SK-N-SH (cell line): ENCODE results near the gene WDR7. TPM values are rescaled to one million over a fixed set of nuclear protein-coding genes. Genes with fewer than 3 reads are reported as not detected.

ENCODE experiments used
- CTCF ChIA-PET: fragments of 300-600, 350-600 bp; formaldehyde crosslinking; extraction: SDS; loops from one replicate; lab custom pipeline; 2021; lab: Yijun Ruan, JAX
- POLR2A ChIA-PET: fragments of 350-600 bp; sonication (Branson Sonifier 250); formaldehyde crosslinking; extraction: SDS; loops from one replicate; lab custom pipeline; 2020; ENCODE audit warnings: antibody characterized with exemption, inconsistent platforms; lab: Yijun Ruan, JAX
- DNase-seq: peaks from one replicate; pipeline ENCODE4 v3.0.0; 2012
- H2AFZ ChIP-seq: fragments of 200-600 bp; sonication (generic); 2 replicates; pipeline ENCODE4 v1.8.1; 2016; ENCODE audit warnings: antibody characterized with exemption, mild to moderate bottlenecking, low read depth
- H3F3A ChIP-seq: fragments of 200-600 bp; sonication (generic); replicated peaks from 2 replicates; pipeline ENCODE3; 2016; ENCODE audit warnings: antibody characterized with exemption, mild to moderate bottlenecking; ENCODE audit not compliant: insufficient read depth
- H3K27ac ChIP-seq, 2 experiments: fragments of 200-500 bp in 1 of 2; fragments of 200-600 bp in 1 of 2; sonication (Bioruptor generic) in 1 of 2; sonication (generic), shearing (Covaris generic) in 1 of 2; 2 replicates each; pipeline versions ENCODE4 v1.5.1 to v1.6.1; 2014 to 2016; ENCODE audit warnings: low read depth in 2 of 2, inconsistent platforms in 1 of 2, low read length in 1 of 2, mild to moderate bottlenecking in 1 of 2, mixed read lengths in 1 of 2
- H3K27me3 ChIP-seq: fragments of 200-600 bp; sonication (generic), shearing (Covaris generic); 2 replicates; pipeline ENCODE4 v1.6.1; 2016; ENCODE audit warnings: mixed run types; ENCODE audit not compliant: insufficient read depth
- H3K36me3 ChIP-seq, 2 experiments: fragments of 200-500 bp in 1 of 2; fragments of 200-600 bp in 1 of 2; sonication (Bioruptor generic) in 1 of 2; sonication (generic) in 1 of 2; replicated peaks in 1 of 2; 2 replicates each; pipeline versions ENCODE3 to v1.5.1; 2014 to 2016; ENCODE audit warnings: low read length in 1 of 2, mild to moderate bottlenecking in 1 of 2; ENCODE audit not compliant: insufficient read depth in 2 of 2, control insufficient read depth in 1 of 2
- H3K4me1 ChIP-seq, 2 experiments: fragments of 200-500 bp in 1 of 2; fragments of 200-600 bp in 1 of 2; sonication (Bioruptor generic) in 1 of 2; sonication (generic), shearing (Covaris generic) in 1 of 2; 2 replicates each; pipeline versions ENCODE4 v1.5.1 to v1.6.1; 2014 to 2016; ENCODE audit warnings: low read depth in 1 of 2, low read length in 1 of 2, mixed run types in 1 of 2; ENCODE audit not compliant: insufficient read depth in 2 of 2, control insufficient read depth in 1 of 2
- H3K4me2 ChIP-seq: fragments of 200-600 bp; sonication (generic), shearing (Covaris generic); 2 replicates; pipeline ENCODE4 v1.6.1; 2017; ENCODE audit warnings: mixed run types
- H3K4me3 ChIP-seq, 2 experiments: fragments of 200-500 bp in 1 of 2; fragments of 200-600 bp in 1 of 2; sonication (Bioruptor generic) in 1 of 2; sonication (generic), shearing (Covaris generic) in 1 of 2; 2 replicates each; pipeline versions ENCODE4 v1.5.1 to v1.8.1; 2014 to 2016; ENCODE audit warnings: low read depth in 2 of 2, inconsistent platforms in 1 of 2, low read length in 1 of 2, mild to moderate bottlenecking in 1 of 2, mixed read lengths in 1 of 2, moderate library complexity in 1 of 2
- H3K79me2 ChIP-seq: fragments of 200-600 bp; sonication (generic); 2 replicates; pipeline ENCODE4 v1.8.1; 2017; ENCODE audit warnings: mild to moderate bottlenecking; ENCODE audit not compliant: insufficient read depth
- H3K9ac ChIP-seq: fragments of 200-600 bp; sonication (generic); 2 replicates; pipeline ENCODE4 v1.6.1; 2017; ENCODE audit warnings: mixed run types
- H3K9me2 ChIP-seq: fragments of 200-600 bp; sonication (generic); 2 replicates; pipeline ENCODE4 v1.6.1; 2017; ENCODE audit warnings: mixed run types
- H3K9me3 ChIP-seq: fragments of 200-600 bp; sonication (generic); 2 replicates; pipeline ENCODE4 v1.6.1; 2017; ENCODE audit warnings: mixed run types, mild to moderate bottlenecking, moderate library complexity
- H4K20me1 ChIP-seq: fragments of 200-600 bp; sonication (generic); 2 replicates; pipeline ENCODE4 v1.6.1; 2017; ENCODE audit warnings: mild to moderate bottlenecking, mixed run types; ENCODE audit not compliant: insufficient read depth
- EP300 ChIP-seq, 2 experiments: IDR thresholded peaks; 2 replicates each; pipeline versions ENCODE4 v1.4.0 to v1.6.1; 2012; ENCODE audit warnings: borderline replicate concordance in 1 of 2, low read depth in 1 of 2, low read length in 1 of 2
- EZH2phosphoT487 ChIP-seq: fragments of 200-600 bp; sonication (generic); IDR thresholded peaks from 2 replicates; pipeline ENCODE4 v1.6.1; 2017; ENCODE audit warnings: low read depth, mixed run types, mild to moderate bottlenecking, antibody characterized with exemption, moderate library complexity, borderline replicate concordance
- FOXJ3 ChIP-seq: sonication (generic); formaldehyde crosslinking; IDR thresholded peaks from 2 replicates; pipeline ENCODE4 v1.5.1; 2020; ENCODE audit warnings: mild to moderate bottlenecking, missing genetic modification reagents
- GATA2 ChIP-seq: sonication (generic); formaldehyde crosslinking; IDR thresholded peaks from 2 replicates; pipeline ENCODE4 v1.5.0; 2020; ENCODE audit warnings: mild to moderate bottlenecking, missing genetic modification reagents
- JUND ChIP-seq: IDR thresholded peaks from 2 replicates; pipeline ENCODE4 v1.4.0; 2012
- MXI1 ChIP-seq: IDR thresholded peaks from 2 replicates; pipeline ENCODE4 v1.6.1; 2012; ENCODE audit warnings: mild to moderate bottlenecking, low read depth, low read length, improper control_type of control experiment
- NRF1 ChIP-seq: IDR thresholded peaks from 2 replicates; pipeline ENCODE4 v1.6.1; 2012; ENCODE audit warnings: low read depth, mild to moderate bottlenecking, low read length
- RAD21 ChIP-seq: IDR thresholded peaks from 2 replicates; pipeline ENCODE4 v1.6.1; 2012; ENCODE audit warnings: mild to moderate bottlenecking, low read length
- RXRA ChIP-seq: IDR thresholded peaks from 2 replicates; pipeline ENCODE4 v1.4.0; 2012; ENCODE audit warnings: low read depth, mild to moderate bottlenecking, borderline replicate concordance
- SIN3A ChIP-seq: IDR thresholded peaks from 2 replicates; pipeline ENCODE4 v1.6.1; 2012; ENCODE audit warnings: low read depth, mild to moderate bottlenecking, low read length, moderate library complexity, borderline replicate concordance
- TEAD4 ChIP-seq: IDR thresholded peaks from 2 replicates; pipeline ENCODE4 v1.4.0; 2012; ENCODE audit warnings: mild to moderate bottlenecking, borderline replicate concordance; ENCODE audit not compliant: insufficient read depth
- YY1 ChIP-seq: IDR thresholded peaks from 2 replicates; pipeline ENCODE4 v1.4.0; 2012; ENCODE audit warnings: low read depth, mild to moderate bottlenecking
- WGBS: methylation state at CpG from one replicate; pipeline ENCODE4 v1.1.6; 2017; ENCODE audit warnings: low lambda C conversion rate; 5-methylcytosine and 5-hydroxymethylcytosine counted together
- polyA plus RNA-seq, 3 experiments: library from polyadenylated mRNA; depleted of rRNA; stranded (reverse); fragments of >200 nt; gene quantifications; 2 replicates each; pipeline ENCODE4 v1.2.3, GENCODE V29; 2012
- TF ChIP-seq, protein P1 (sequence below): IDR thresholded peaks from 2 replicates; pipeline ENCODE4 v1.4.0; 2012; ENCODE audit warnings: low read depth, borderline replicate concordance
- TF ChIP-seq, protein P2 (sequence below): IDR thresholded peaks from 2 replicates; pipeline ENCODE4; 2012
- TF ChIP-seq, protein P3 (sequence below): fragments of 150-350 bp; IDR thresholded peaks from 2 replicates; pipeline ENCODE4 v1.6.1; 2017; ENCODE audit warnings: antibody characterized with exemption, low read length, low read depth, borderline replicate concordance

WDR7 gene
- polyA plus RNA-seq, 1 of the 3 experiments (the other 2 are of a cell fraction): 4.1 TPM

DNA sequence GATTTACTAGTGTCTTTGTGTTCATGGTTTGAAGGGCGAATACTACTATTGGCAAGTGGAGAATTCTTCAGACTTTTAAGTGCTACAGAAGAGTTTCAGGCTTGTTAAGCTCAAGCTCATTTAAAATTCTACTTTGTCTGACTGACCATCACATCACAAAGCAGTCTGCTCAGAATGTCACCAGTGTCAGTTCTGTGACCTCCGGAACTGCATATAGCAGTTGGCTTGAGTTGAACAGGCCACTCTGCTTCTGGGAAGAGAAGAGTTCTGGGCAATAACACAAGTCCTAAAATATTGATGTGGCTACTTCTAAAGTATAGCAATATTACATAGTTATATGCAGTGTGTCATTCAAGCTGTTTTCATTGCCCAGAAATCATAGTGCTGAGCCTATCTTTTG lies 250.8 kb downstream of the WDR7 start:
- no peaks in the 10 kb centered on the region for H3K4me1 ChIP-seq
- no peaks in the 10 kb centered on the region for H3K9me2 ChIP-seq
- CTCF ChIA-PET: interaction anchor here (1.5 to 2.5 kb wide), 3 partner anchors 10 to 537 kb away, joined by 4 to 11 read pairs (median 5); no protein-coding TSS in a partner anchor
- no peak for TF ChIP-seq NRF1
- no peak for TF ChIP-seq MXI1
- no peak for TF ChIP-seq RAD21
- TF ChIP-seq, protein P1, sequence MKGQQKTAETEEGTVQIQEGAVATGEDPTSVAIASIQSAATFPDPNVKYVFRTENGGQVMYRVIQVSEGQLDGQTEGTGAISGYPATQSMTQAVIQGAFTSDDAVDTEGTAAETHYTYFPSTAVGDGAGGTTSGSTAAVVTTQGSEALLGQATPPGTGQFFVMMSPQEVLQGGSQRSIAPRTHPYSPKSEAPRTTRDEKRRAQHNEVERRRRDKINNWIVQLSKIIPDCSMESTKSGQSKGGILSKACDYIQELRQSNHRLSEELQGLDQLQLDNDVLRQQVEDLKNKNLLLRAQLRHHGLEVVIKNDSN: no peak
- no peak for TF ChIP-seq TEAD4
- TF ChIP-seq, protein P2, sequence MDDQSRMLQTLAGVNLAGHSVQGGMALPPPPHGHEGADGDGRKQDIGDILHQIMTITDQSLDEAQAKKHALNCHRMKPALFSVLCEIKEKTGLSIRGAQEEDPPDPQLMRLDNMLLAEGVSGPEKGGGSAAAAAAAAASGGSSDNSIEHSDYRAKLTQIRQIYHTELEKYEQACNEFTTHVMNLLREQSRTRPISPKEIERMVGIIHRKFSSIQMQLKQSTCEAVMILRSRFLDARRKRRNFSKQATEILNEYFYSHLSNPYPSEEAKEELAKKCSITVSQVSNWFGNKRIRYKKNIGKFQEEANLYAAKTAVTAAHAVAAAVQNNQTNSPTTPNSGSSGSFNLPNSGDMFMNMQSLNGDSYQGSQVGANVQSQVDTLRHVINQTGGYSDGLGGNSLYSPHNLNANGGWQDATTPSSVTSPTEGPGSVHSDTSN: no peak
- no peak for TF ChIP-seq YY1
- no peak for TF ChIP-seq EZH2phosphoT487
- no peaks in the 10 kb centered on the region for H3K9me3 ChIP-seq
- H3F3A ChIP-seq: no peaks in the 10 kb centered on the region
- H3K4me3 ChIP-seq: no peak overlapping the region
- DNase-seq: no peak
- POLR2A ChIA-PET: no interaction called here
- no peak overlapping the region for H3K9ac ChIP-seq
- H3K79me2 ChIP-seq: no peaks in the 10 kb centered on the region
- no peaks in the 10 kb centered on the region for H4K20me1 ChIP-seq
- H3K4me2 ChIP-seq: no peak overlapping the region
- H3K36me3 ChIP-seq: peaks cover 0 to 4% of the 10 kb centered on the region in 2 experiments
- no peak overlapping the region for H3K27ac ChIP-seq
- no peaks in the 10 kb centered on the region for H3K27me3 ChIP-seq
- H2AFZ ChIP-seq: no peak overlapping the region
- 90% methylated on average over 1 of the region's 2 CpGs for WGBS

DNA sequence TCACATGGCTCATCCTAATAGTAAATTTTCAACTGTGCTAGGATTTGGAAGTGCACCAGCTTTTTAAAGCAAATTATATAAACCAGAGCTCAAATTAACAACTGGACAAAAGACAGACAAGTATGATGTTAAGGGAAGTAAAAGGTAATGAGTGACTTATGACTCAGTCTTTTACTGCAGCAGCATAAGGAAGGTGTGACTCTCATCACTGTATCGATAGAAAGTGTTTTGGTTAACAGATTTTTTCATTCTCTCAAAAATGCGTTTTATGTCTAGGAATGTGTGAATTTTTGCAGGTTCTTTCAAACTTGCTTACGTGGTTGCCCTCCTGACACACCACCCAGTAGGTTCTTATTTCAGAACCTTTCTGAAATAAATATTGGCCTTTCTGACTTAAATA lies 251.5 kb downstream of the WDR7 start:
- no peaks in the 10 kb centered on the region for H3K9me2 ChIP-seq
- TF ChIP-seq RXRA (no peak), FOXJ3 (no peak), EZH2phosphoT487 (no peak)
- H3K79me2 ChIP-seq: no peaks in the 10 kb centered on the region
- no peak overlapping the region for H3K4me2 ChIP-seq
- DNase-seq: no peak
- H3K27ac ChIP-seq: no peak overlapping the region
- POLR2A ChIA-PET: no interaction called here
- CTCF ChIA-PET: interaction anchor here (0.7 to 2.5 kb wide), 5 partner anchors 10 to 536 kb away, joined by 3 to 11 read pairs (median 4); no protein-coding TSS in a partner anchor
- no peak overlapping the region for H3K4me3 ChIP-seq
- H4K20me1 ChIP-seq: no peaks in the 10 kb centered on the region
- H3K36me3 ChIP-seq: peaks cover 0 to 4% of the 10 kb centered on the region in 2 experiments
- H2AFZ ChIP-seq: no peak overlapping the region
- no peaks in the 10 kb centered on the region for H3K4me1 ChIP-seq
- WGBS: 93% methylated on average over 3 of the region's 3 CpGs
- no peaks in the 10 kb centered on the region for H3F3A ChIP-seq
- no peak overlapping the region for H3K9ac ChIP-seq
- no peaks in the 10 kb centered on the region for H3K27me3 ChIP-seq
- H3K9me3 ChIP-seq: no peaks in the 10 kb centered on the region

DNA sequence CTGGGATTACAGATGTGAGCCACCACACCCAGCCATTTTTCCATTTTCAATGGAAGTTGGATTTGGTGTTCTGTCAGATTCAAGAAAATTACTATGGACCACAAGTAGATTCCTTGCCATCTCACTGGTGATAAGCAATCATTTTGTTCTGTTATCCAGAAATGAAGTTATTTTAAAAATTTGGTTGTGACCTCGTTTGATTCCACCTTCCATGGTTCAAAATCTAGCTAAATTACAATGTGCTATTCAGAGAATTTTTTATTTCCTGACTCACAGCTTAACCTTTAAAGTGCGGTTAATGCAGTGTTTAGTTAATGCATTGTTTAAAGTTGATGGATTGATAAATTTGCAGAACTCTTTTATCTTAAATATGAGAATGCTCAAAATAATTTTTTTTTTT lies 252.5 kb downstream of the WDR7 start:
- no peaks in the 10 kb centered on the region for H3K4me1 ChIP-seq
- no peaks in the 10 kb centered on the region for H3K27me3 ChIP-seq
- no peaks in the 10 kb centered on the region for H4K20me1 ChIP-seq
- H3F3A ChIP-seq: no peaks in the 10 kb centered on the region
- no peaks in the 10 kb centered on the region for H3K79me2 ChIP-seq
- POLR2A ChIA-PET: no interaction called here
- H3K4me2 ChIP-seq: no peak overlapping the region
- H3K9ac ChIP-seq: no peak overlapping the region
- H3K4me3 ChIP-seq: no peak overlapping the region
- DNase-seq: no peak
- TF ChIP-seq RAD21 (no peak), SIN3A (no peak), JUND (no peak), GATA2 (CRISPR knock-in tag) (no peak), EP300 (IDR thresholded peaks at IDR 0.05; ENCODE audit: borderline replicate concordance in 1 of 2, low read depth in 1 of 2, low read length in 1 of 2) (no peak)
- TF ChIP-seq, protein P3, sequence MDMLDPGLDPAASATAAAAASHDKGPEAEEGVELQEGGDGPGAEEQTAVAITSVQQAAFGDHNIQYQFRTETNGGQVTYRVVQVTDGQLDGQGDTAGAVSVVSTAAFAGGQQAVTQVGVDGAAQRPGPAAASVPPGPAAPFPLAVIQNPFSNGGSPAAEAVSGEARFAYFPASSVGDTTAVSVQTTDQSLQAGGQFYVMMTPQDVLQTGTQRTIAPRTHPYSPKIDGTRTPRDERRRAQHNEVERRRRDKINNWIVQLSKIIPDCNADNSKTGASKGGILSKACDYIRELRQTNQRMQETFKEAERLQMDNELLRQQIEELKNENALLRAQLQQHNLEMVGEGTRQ: no peak
- TF ChIP-seq, all 33 proteins: peak for 0
- no peak overlapping the region for H3K27ac ChIP-seq
- H3K9me2 ChIP-seq: no peaks in the 10 kb centered on the region
- peaks cover 0 to 4% of the 10 kb centered on the region in 2 experiments for H3K36me3 ChIP-seq
- WGBS: 77% methylated on average over 2 of the region's 2 CpGs
- CTCF ChIA-PET: interaction anchor here (0.9 to 2.3 kb wide), 4 partner anchors 24 to 535 kb away, joined by 3 to 5 read pairs (median 4); no protein-coding TSS in a partner anchor
- no peak overlapping the region for H2AFZ ChIP-seq
- no peaks in the 10 kb centered on the region for H3K9me3 ChIP-seq
